GM10847 (cell line): ENCODE results near the gene MORC2.

Experiments used
- POLR2A ChIP-seq: IDR thresholded peaks from 2 replicates; pipeline ENCODE4 v1.6.1; 2011; ENCODE audit not compliant: insufficient read length; ENCODE audit errors: extremely low read depth

The MORC2 gene

DNA sequence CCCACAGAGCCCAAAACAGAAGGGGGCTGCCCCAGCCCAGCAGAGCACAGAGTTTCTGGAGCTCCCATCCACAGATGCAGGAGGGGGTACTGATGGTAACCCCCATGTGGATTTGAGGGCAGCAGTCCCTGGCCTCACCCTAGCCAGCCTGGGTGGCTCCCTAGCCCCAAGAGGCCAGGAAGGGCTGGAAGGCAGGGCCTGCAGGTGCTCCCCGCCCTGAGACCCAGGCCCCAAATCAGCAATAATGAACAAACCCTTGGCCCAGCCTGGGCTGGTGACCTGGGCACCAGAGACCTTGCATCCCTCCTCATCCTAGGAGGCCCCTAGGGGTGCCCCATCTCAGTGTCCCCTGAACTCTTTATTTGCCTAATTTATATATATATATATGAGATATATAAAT lies 61.6 kb downstream of the MORC2 start:
- no peak for TF ChIP-seq POLR2A

DNA sequence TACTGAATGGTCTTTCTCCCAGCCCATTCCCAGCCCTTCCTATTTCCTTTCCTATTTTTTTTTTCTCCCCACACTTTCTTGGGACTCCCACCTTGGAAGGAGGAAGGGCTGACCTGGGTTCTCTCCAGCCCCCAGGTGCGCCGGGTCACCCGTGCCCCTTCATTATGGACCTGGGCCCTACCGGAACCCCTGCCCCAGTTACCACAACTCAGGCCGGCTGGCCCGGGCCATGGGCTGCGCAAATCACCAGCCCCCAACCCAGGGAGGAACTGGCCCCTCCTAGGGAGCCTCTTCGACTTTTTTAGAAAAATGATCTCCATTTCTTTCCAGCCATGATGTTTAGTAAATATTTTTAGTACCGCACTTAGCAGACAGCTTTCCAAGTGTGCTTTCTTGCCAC lies 62.2 kb downstream of the MORC2 start:
- no peak for TF ChIP-seq POLR2A

DNA sequence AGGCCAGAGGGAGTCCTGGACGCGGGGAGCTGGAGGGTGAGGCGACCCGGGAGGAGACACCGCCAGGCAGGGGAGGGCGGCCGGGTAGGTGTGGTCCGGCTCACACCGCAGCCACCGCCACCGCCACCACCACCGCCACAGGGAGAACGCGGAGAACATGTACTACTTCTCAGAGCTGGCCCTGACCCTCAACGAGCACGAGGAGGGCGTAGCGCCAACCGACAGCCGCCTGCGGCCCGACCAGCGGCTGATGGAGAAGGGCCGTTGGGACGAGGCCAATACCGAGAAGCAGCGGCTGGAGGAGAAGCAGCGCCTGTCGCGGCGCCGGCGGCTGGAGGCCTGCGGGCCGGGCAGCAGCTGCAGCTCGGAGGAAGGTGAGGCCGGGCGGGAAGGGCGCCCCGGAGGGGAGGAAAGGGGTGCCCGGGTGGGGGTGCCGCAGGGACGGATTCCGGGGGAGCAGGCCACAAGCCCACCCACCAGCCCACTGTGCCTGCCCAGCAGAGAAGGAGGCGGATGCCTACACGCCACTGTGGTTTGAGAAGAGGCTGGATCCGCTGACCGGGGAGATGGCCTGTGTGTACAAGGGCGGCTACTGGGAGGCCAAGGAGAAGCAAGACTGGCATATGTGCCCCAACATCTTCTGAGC lies 62.8 kb downstream of the MORC2 start:
- TF ChIP-seq POLR2A = no peak

DNA sequence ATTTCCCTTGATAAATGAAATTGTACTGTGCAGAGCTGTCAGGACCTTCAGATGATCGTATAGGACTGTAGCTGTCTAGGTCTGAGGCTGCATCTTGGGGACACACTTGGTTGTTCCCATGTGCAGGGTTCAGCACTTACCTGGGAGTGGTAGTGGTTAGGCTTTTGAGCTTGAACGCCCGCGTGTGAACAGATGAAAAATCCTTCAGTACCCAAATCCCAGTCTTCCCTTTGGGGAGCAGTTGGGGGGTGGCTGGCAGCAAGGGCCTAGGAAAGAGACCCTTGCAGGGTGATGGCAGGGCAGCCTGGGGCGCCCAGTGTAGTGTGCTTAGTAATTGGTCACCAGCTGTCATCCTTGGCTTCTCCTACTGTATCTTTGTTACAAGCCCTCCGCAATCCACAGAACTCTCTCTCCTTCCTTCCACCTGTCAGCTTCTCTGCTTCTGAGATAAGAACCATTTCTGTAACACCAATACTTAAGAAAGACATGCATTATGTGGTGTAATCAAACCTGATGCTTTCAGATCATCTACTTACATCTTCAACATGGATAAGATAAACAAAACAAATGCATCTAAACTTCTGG lies 64.6 kb downstream of the MORC2 start:
- TF ChIP-seq POLR2A = no peak

DNA sequence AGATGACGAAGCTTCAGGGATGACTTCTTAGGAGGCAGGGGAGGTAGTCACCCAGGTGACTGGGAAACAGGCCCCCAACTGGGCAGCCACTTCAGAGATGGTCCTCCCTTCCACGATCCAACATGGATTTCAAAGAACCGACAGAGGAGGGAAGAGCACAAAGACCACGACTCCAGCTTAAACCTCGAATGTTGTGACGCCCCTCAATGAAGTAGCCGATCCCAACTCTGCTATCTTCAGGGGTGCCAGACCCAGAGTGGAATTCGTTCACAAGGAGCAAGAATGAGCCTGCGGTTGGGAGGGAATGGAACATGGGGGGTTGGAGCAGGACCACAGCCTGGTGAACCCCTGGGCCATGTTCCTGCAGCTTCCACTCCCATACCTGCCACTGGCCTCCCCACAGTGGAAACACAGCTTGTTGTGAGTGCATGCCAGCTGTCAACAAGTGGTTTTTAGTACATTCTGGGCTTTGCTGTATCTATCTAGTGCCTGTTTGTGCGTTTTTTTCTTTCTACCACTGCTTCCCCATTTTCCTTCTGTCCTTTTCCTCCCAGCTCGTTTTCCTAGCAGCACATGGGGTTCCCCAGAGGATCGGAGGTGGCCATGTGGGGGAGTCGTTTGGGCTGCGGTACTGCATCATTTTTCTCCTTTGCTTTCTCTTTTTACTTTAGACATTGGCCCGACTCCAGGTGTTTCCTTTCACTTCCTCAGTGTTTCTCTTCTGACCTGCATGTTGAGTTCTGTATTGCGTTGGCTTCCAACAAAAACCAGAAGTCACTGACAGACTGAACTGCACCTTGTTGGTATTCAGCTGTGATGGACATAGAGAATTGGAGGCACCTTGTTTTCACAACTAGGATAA lies 65.8 kb downstream of the MORC2 start:
- no peak for TF ChIP-seq POLR2A

DNA sequence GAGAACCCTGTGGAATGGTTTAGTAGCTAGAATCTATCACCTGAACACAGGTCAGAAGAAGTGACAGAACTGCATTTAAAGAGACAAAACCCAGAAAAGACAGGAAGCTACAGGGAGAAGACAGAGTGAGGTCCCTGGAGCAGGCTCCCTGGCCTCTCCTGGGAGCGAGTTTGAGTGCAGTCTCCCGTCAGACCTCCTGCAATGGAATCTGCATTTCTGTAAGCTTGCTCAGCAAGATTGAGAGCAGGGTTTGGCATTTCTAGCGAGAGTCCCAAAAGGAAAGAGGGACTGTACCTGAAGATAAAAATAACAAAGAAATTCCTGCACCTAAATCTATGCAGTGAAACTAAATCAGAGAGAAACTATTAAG lies 74.2 kb downstream of the MORC2 start:
- TF ChIP-seq POLR2A = no peak

DNA sequence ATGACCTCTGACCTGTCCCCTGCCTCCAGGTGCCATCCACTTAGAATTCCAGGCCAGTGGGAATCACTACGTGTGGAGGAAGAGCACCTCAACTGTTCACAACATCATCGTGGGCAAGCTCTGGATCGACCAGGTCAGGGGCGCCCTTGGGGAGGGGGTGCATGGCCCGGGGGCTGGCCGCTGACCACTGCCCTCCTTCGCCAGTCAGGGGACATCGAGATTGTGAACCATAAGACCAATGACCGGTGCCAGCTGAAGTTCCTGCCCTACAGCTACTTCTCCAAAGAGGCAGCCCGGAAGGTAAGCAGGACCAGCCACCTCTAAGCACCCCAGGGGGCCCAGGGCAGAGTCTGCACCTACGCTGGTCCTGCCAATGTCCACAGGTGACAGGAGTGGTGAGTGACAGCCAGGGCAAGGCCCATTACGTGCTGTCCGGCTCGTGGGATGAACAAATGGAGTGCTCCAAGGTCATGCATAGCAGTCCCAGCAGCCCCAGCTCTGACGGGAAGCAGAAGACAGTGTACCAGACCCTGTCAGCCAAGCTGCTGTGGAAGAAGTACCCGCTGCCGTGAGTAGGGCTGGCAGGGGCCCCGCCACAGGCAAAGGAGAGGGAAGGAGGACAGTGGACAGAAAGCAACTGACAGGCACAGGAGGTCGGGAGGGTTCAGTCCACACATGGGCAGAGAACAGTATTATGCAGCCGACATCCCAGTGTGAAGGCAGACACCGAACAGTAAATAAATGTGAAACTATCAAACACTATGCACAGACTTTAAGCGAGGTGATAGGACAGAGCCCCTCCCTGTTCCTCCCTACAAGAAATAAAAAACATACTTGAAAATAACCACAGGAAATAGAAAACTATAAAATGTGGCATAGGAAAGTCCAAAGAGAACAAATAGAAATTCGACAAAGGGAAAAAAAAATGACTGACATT lies 74.9 kb downstream of the MORC2 start:
- no peak for TF ChIP-seq POLR2A

DNA sequence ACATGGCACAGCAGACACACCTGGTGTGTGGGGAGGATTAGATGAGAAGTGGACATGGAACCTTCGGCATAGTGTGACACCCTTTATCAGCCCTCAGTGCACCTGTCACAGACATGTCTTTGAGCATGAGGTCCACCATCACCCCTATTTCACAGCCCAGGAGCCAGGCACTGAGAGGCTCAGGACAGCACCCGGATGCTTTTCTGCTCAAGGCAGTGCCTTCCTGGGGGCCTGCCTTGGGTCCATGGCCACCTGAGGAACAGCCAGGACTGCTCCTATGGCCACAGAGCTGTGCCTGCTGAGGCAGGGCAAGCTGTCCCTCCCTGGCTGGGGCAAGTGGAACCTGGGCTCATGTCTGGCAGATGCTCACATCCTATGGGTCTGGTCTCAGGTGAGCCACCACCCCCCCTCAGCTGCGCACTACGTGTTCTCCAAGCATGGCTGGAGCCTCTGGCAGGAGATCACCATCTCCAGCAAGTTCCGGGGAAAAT lies 75.8 kb downstream of the MORC2 start:
- TF ChIP-seq POLR2A = no peak

DNA sequence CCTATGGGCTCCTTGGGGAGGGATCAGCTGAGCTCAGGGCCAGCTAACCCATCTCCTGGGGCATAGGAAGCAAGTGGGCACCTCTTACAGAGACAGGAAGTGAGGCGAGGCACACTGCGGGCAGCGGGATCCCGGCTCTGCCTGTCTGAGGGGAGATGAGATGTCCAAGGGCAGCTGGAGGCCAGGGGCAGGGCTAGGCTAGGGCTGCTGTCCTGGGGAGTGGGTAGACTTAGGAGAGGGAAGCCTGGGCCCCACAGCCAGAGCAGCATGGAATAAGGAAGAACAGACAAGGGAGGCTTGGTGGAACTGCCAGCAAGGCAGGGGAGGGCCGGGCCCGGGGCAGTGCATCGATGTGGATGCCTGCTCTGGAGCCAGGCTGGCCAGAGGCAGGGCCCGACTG lies 76.3 kb downstream of the MORC2 start:
- TF ChIP-seq POLR2A = no peak

DNA sequence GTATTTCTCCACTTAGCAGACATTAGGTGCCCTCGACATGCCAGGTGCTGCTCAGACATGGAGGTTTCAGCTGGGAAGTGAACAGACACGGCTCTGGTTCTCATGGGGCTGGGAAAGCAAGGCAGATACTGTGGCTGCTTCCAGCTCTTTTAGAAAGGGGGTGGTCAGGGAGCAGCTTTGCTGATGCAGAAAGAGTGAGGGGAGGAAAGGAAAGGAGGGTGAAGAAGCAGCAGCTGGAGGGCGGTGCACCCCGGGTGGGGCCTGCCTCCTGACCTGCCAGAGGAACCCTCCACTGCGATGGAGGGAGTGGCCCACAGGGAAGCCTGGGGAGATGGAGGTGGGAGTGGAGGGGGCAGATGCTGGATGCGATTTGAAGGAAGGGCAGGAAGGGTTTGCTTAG lies 76.8 kb downstream of the MORC2 start:
- TF ChIP-seq POLR2A = no peak

DNA sequence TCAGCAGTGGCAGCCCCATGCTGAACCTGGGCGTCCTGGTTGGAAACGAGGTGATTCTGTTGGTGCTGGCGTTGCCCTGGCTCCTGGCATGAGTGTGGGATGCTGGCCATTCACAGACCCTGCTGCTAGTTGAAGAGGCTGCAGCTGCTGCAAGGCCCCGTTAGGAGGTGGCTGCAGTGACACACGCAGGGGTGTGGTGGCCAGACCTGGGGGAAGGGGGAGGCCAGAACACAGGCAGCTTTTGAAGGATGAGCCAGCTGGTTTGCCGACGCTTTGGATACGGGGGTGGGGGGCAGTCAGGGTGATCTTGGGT lies 77.2 kb downstream of the MORC2 start:
- no peak for TF ChIP-seq POLR2A

DNA sequence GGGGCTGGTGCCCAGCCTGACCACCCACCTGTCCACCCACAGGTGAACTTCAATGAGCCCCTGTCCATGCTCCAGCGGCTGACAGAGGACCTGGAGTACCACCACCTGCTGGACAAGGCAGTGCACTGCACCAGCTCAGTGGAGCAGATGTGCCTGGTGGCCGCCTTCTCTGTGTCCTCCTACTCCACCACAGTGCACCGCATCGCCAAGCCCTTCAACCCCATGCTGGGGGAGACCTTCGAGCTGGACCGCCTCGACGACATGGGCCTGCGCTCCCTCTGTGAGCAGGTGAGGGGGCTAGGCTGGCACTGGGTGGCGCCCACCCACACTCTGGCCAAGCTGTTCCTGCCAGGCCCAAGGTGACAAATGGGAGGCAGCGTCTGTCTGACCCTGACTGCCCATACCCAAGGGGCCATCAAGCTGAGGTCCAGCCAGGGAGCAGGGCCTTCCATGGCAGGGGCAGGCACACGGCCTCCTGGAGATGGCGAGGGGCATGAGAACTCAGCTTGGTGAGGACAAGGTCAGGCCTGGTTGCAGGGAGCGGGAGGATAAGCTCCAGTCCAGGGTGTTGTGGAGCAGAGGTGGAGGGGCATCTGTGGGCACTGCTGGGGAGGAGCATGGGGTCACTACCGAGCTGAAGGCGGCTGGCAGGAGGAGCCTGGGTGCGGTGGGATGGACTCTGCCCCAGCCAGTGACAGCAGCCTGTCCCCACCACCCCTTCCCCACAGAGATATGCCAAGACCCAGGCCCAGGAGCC lies 77.7 kb downstream of the MORC2 start:
- no peak for TF ChIP-seq POLR2A

DNA sequence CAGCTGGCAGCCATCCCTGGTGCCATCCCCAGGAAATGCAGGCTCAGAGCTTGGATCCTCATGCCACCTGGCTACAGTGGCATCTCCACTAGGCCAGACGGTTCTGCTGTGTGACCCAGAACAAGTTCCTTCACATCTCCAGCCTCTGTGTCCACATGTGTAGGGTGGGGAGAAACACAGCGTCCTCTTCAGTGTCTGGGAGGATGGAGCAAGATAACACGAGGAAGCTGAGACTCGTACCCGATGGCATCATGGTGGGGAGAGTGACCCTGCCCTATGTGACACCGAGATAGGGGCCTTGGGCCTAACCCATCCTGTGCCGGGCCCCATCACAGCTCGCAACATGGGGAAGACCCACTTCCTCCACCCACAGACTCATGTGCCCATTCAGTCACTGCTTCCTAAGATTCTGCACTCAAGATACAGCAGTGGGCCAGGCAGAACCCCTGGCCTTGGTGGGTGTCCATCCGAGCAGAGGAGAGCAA lies 78.5 kb downstream of the MORC2 start:
- TF ChIP-seq POLR2A = no peak

DNA sequence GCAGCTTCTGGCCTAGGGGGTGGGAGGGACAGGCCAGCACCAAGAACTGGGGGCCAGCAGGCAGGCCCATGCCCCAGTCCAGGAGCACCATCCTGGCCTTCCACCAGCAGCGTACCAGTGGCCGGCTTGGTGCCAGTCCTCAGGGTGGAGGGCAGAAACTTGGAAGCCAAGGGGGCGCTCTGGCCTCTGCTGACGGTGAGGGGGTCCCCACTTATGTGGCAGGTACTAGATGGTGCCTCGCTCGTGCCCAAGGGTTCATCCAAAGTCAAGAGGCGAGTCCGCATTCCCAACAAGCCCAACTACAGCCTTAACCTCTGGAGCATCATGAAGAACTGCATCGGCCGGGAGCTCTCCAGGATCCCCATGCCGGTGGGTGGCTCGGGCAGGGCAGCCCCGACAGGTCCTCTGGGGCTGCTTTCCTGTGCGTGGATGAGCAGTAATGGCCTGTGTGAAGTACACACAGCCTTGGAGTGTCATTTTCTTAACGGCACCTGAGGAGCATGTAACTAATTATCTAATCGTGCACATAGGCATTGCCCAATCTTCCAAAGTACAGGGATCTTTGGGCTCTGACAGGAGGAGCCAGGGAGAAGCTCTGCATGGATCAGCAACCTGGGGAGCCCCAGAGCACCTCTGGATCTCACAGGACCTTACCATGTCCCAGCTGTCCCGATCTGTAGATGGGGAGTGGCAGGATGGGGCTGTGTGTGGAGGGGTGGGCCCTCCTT lies 79.1 kb downstream of the MORC2 start:
- no peak for TF ChIP-seq POLR2A
